ENCODE results near the gene MS4A6E.

MS4A6E gene

DNA sequence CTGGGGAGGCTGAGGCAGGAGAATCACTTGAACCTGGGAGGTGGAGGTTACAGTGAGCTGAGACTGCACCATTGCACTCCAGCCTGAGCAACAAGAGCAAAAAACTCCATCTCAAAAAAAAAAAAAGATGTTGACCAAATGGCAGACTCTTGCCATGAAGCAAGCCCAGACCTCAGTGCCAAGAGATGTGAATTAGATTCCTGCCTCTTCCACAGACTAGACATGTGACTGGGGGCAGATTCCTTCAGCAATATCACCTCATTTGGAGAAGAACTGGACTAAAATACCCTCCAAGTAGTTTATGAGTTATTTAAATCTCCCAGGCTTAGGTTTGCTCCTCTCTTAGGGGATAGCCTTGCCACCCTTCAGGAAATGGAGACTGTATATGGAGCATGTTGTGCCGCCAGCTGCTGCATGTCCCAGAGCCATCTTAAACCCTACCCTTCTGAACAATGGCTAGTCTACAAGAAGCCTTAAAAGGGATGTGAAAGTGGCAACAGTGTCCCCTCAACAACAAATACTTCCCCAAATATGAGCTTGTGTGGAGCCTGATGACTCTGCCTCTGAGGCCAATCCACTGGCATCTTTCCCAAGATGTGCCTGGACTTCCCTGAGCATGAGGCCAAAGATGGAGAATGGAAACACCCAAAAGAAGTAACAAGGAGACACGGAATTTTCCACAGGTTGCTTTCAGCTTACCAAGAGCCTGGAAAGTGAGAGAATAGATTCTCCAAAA, 50.5 kb downstream of the MS4A6E start:
- no peak for FAIRE-seq

DNA sequence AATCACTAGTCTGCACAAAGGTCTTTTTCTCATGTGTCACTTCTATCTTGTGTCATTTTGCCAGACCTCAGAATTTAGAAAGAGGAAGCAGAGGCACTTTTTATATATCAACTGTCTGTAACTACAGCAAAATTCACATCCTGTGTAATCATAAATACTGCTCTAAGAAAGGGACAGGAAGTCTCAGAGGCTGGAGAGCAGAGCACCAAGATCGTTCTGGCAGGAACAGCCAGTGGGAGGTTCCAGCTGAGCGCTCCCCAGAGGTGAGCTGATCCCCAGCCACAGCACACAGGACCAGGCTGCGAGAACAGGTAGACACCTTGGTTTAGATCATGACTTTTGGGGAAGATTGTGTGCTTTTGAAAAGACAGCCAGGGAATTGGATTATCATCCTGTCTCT, 51.3 kb downstream of the MS4A6E start, which contains the start of gene MS4A7:
Gene MS4A7 (plus strand): TSS at position 179 of the 400 bp plus-strand sequence. CDS start 4,610 bp downstream, outside the sequence.
- no peak for FAIRE-seq

DNA sequence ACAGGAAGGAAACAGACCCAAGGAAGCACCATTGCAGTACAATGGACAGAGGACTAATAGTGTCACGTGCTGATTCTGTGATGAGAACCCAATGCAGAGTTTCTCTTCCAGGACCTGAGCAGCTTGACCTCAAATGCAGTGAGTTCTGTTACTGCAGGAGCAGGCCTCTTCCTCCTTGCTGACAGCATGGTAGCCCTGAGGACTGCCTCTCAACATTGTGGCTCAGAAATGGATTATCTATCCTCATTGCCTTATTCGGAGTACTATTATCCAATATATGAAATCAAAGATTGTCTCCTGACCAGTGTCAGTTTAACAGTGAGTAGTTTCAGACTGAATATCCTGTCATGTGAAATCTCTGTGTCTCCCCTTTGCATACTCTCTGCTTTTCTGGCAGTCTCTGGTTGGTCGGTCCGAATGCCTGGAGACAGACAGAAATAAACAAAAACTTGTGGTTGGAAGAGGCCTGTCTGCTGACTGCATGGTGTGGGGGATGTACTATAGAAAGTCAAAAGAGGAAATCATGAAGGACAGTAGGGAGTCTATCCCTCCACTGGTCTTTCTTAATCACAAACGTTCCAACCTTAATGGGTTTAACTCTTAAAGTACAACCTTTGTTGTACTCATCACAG, 62.3 kb downstream of the MS4A6E start:
- FAIRE-seq: no peak

DNA sequence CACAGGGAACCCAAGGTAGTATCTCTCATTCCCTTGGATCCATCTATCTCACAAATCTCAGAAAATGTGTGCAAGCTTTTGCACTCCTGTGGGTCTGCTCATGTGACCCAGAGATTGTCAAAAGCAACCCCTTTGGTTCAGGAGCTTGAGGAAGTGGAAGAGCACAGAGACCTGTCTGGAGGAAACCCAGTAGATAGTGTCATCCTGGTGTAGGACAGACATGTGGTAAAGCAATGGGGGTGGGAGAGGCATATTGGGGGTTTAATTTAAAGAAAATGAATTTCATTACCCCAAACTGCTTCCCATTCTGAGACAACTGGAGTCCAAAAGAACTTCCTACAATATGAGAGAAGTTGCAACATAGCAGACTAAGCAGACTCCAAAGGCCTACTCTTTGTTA, 63.4 kb downstream of the MS4A6E start:
- no peak for FAIRE-seq

Measured in TTC549 (cell line).